ENCODE data around the gene CST11. TPM values are rescaled to one million over a fixed set of nuclear protein-coding genes. Genes with fewer than 3 reads are reported as not detected.

CST11 gene
- total RNA-seq, 4 donors from 2014 or later = not detected

DNA sequence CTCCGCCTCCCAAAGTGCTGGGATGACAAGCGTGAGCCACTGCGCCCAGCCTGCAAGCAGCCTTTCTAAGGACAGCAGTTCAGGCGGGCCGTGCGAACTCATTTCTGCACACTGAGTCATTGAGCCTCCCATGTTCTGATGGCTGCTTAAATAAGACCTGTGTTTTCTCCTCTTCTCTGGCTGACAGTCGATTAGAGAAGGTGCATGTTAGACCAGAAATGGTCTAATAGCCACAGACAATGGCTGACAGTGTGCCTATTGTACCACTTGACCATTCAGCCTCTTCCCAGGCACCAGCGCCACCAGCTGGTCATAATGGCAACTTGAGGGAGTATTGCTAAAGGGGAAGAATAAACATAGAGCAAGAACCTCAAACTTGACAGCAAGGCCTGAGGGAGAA is 6.2 kb downstream of the CST11 start:
- no peak overlapping the region for H3K4me3 ChIP-seq (ENCODE audit: low read depth, poor library complexity, severe bottlenecking)
- WGBS, 2 donors = 71 to 82% methylated on average over 8 of the region's 8 CpGs
- no peak for TF ChIP-seq POLR2A (IDR thresholded peaks at IDR 0.05)
- TF ChIP-seq, protein P1, sequence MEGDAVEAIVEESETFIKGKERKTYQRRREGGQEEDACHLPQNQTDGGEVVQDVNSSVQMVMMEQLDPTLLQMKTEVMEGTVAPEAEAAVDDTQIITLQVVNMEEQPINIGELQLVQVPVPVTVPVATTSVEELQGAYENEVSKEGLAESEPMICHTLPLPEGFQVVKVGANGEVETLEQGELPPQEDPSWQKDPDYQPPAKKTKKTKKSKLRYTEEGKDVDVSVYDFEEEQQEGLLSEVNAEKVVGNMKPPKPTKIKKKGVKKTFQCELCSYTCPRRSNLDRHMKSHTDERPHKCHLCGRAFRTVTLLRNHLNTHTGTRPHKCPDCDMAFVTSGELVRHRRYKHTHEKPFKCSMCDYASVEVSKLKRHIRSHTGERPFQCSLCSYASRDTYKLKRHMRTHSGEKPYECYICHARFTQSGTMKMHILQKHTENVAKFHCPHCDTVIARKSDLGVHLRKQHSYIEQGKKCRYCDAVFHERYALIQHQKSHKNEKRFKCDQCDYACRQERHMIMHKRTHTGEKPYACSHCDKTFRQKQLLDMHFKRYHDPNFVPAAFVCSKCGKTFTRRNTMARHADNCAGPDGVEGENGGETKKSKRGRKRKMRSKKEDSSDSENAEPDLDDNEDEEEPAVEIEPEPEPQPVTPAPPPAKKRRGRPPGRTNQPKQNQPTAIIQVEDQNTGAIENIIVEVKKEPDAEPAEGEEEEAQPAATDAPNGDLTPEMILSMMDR (IDR thresholded peaks at IDR 0.05) = no peak
- intact Hi-C loops (cut with DNase I; ENCODE audit: low total_unique reads) = no loop called here
- no peak for DNase-seq (ENCODE audit: low spot score in 2 of 2)

DNA sequence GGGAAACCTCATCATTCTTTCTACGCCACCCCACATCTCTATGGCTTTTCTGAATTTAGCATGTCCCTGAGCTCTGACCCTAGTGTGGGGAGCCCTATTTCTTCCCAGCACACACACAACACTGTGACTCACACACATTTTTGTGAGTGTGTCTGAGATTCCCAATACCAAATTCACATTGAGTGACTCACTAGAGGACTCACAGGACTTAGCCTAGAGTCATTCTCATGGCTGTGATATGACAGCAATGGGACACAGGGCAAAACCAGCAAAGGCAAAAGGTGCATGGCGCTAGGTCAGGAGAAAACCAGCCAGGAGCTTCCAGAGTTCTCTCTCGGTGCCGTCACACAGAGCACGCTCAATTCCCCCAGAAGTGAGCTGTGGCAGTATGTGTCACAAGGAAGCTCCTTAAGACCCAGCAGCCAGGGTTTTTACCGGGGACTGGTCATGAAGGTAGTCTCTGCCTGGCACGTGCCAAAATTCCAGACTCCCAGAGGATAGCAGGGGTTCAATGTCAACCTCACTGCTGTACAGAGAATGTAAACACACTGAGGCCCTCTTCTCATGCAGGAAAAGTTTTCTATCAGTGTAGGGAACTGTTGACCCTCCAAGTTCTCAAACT is 7.0 kb downstream of the CST11 start:
- no peak overlapping the region for H3K4me3 ChIP-seq (ENCODE audit: low read depth, poor library complexity, severe bottlenecking)
- TF ChIP-seq, protein P1 (IDR thresholded peaks at IDR 0.05) = no peak
- TF ChIP-seq POLR2A (IDR thresholded peaks at IDR 0.05) = no peak
- intact Hi-C loops (cut with DNase I; ENCODE audit: low total_unique reads) = no loop called here
- no peak for DNase-seq (ENCODE audit: low spot score in 2 of 2)
- 83 to 86% methylated on average over 7 of the region's 7 CpGs for WGBS, 2 donors

DNA sequence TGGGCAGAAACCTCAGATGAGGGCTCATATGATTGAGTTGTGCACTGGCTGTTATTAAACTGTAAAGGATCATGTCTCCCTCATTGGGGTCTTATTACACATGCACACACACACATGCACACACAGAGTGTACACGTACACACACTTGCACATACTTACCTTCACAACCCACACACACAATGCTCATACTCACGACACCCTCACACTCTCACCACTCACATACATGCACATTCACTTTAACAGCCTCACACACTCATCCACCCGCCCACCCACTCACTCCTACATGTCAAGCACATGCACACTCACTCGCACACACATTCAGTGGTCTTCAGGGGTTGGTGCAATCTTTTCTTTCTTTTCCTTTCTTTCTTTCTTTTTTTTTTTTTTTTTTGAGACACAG is 7.8 kb downstream of the CST11 start:
- WGBS, 2 donors = 91 to 93% methylated on average over 4 of the region's 4 CpGs
- H3K4me3 ChIP-seq (ENCODE audit: low read depth, poor library complexity, severe bottlenecking) = no peak overlapping the region
- no peak for DNase-seq (ENCODE audit: low spot score in 2 of 2)
- TF ChIP-seq, protein P1 (IDR thresholded peaks at IDR 0.05) = no peak
- no peak for TF ChIP-seq POLR2A (IDR thresholded peaks at IDR 0.05)
- intact Hi-C loops (cut with DNase I; ENCODE audit: low total_unique reads) = loop anchor here (5.0 kb wide), 1 partner anchor 162 kb away; the partner anchor contains the start of gene CST9

DNA sequence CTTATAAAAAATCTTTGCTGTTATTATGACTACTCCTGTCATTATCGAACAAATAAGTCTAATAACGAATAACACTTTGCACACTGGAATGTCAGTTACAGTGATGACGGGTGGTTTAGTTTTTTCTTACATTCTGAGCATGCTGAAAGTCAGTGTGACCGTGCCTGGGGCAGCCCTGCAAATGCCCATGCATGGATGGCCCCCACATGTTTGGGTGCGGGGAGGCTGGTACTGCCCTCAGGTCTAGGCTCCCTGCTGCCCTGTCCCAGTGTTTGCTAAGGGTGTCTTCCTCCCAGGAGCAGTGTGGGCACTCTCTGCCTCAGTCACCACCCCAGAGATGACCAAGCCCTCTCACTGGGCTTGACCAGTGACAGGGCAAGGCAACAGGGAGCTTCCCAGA is 10.2 kb downstream of the CST11 start:
- WGBS, 2 donors = 72% methylated on average over 5 of the region's 5 CpGs

DNA sequence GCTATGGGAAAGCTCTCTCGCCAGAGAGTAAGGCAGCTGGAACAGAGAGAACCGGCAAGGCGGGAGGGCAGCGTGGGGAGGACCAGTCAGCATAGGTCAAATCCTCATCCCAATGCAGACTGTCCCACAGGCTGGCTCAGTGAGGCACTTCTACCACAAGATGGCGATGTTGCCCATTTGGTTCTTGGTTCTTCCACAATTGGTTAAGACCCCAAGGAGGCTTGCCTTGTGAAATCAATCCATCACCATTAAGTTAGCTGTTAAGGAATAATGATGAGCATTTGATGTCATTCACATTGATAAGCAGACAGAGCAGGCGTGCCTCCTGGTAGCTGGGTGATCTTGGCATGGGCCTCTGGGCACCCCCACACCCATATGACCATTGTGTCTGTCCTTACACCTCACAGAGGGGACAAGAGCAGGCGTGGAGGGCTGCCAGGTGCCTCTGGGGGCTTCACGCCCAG is 10.8 kb downstream of the CST11 start:
- intact Hi-C loops (cut with DNase I; ENCODE audit: low total_unique reads) = loop anchor here (5.0 kb wide), 1 partner anchor 165 kb away; the partner anchor contains the start of gene CST9
- 12 to 14% methylated on average over 7 to 8 of the region's 8 CpGs for WGBS, 2 donors
- TF ChIP-seq POLR2A (IDR thresholded peaks at IDR 0.05) = no peak
- TF ChIP-seq, protein P1 (IDR thresholded peaks at IDR 0.05) = peak in 1 of 3 donors; percentile 64
- peak; percentile 68 to 90 for DNase-seq (ENCODE audit: low spot score in 2 of 2)
- H3K4me3 ChIP-seq (ENCODE audit: low read depth, poor library complexity, severe bottlenecking) = no peak overlapping the region

More for the DNA sequence above, 10.2 kb downstream of the CST11 start:
- intact Hi-C loops (cut with DNase I; ENCODE audit: low total_unique reads) = loop anchor here (5.0 kb wide), 1 partner anchor 165 kb away; the partner anchor contains the start of gene CST9
- TF ChIP-seq POLR2A (IDR thresholded peaks at IDR 0.05) = no peak
- TF ChIP-seq, protein P1 (IDR thresholded peaks at IDR 0.05) = no peak
- H3K4me3 ChIP-seq (ENCODE audit: low read depth, poor library complexity, severe bottlenecking) = no peak overlapping the region
- DNase-seq (ENCODE audit: low spot score in 2 of 2) = no peak

Data from lower leg skin (tissue), 4 donors.